Activated naive CD8-positive, alpha-beta T cell treated with anti-CD3 and anti-CD28 coated beads, Interleukin-2, amount 50 U/mL, for 16 hours (primary cell): ENCODE results near the gene AHCYL1.
A peak's percentile ranks its signal among the peaks of the same experiment; 100 is the strongest.
"Not testable (repeated sequence)": the region's sequence is repeated elsewhere in the genome, so short reads cannot be mapped to it uniquely, and the experiment has no call there.

ENCODE experiments used
- DNase-seq: peaks from one replicate; pipeline ENCODE4 v3.0.0-alpha.2; 2020; ENCODE audit warnings: low read depth, low spot score

Gene AHCYL1

DNA sequence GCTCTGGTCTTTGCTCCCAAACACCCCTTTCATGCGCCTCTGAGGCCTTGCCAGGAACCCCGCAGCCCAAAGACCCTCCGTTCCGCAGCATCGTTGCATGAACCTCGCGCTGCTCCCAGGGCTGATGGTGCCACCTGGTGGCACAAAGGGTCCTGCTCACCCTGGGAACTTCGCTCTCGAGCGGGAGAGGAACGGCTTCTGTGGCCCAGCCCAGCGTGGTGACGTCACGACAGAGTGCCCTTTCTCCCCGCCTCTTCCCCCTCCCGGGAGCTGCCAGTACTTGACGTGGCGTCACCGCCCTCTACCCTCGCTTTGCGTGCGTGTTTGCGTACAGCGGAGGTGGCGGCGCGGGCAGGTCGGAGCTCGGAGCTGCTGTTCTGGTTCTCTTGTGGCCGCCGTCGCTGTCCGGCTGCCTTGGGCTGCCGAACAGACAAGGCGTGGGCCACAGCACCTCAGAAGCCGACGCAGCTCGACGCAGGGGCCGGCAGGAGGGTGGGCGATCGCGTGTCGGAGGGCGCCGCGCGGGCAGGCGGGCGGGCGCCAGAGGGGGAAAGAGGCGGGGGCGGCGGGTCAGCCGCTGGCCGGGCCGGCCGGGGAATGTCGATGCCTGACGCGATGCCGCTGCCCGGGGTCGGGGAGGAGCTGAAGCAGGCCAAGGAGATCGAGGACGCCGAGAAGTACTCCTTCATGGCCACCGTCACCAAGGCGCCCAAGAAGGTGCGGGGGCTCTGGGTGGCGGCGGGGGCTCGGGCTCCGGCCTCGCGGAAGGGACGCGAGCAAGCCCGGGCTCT lies at the start of gene AHCYL1:
AHCYL1 (plus strand) TSS at position 310 of the 791 bp plus-strand sequence; CDS start at position 598, 288 bp downstream.
- DNase-seq = peak; percentile 99

- no peak for DNase-seq
Observed at GRCh38 chr1:109935451-109935900, 49.1 kb upstream of the AHCYL1 start.

DNA sequence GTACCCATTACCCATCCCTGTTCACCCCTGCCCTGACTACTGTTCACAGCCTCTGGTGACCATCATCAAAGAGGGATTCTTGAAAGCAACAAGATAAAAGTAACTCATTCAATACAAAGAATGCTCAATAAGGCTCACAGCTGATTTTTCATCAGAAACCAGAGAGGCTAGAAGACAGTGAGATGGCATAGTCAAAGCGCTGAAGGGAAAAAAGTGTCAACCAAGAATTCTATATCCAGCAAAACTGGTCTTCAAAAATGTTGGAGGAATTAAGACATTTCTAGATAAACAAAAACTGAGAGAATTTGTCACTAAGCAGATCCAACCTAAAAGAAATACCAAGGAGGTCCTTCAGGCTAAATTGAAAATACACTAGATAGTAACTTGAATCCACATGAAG lies 46.8 kb upstream of the AHCYL1 start:
- no peak for DNase-seq

GRCh38 chr1:109938556-109938955 lies 46.0 kb upstream of the AHCYL1 start:
- DNase-seq = no peak

GRCh38 chr1:109942434-109942833 lies 42.1 kb upstream of the AHCYL1 start:
- no peak for DNase-seq

DNA sequence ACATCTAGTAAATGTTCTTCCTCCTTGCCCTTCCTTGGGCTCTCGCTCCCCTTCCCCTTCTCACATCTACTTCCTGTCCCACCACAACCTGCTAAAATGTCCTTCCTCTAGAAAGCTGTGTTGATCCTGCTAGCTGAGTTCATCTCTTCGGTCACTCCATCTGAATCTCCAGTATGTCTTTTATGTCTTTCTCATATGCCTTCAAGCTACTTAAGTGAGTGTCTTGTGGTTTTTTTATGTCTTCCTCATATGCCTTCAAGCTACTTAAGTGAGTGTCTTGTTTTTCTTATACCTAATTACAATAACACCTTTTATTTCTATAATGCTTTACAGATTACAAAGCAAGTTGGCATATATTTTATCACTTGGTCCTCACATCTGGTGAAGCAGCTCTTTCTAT lies 40.0 kb upstream of the AHCYL1 start:
- DNase-seq = no peak

- no peak for DNase-seq
Observed at GRCh38 chr1:109946511-109946910, 38.1 kb upstream of the AHCYL1 start.

- no peak for DNase-seq
Observed at GRCh38 chr1:109947582-109948284, 36.8 kb upstream of the AHCYL1 start.

DNA sequence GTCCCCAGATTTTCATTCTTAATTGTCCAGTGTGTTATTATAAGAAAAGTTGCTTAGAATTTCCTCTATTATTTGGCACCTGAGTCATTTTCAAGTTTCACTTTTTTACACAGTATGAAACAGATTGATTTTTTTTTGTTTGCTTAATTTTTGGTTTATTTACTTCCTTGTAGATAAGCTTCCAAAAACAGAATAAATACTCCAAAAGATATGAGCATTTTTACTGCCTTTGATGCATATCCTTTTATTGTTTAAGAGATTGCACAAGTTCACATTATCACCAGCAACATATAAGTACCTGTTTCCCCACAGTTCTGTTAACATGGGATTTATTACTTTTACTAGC lies 36.3 kb upstream of the AHCYL1 start:
- DNase-seq = no peak

DNA sequence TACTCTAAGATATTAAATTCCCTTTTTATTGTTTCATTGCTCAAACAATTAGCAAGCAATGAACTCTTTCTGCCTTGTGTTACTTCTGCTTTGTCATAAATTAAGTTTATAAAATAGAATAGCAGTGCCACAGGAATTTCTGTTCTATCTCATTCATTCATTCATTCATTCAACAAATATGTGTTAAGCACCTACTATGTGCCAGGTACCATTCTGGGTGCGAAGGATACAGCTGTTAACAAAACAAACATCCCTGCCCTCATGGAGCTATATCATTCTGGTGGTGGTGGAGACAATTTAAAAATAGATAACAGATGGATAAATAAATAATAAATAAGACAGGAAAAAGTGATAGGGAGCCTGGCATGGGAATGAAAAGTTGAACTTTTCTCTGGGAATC lies 34.5 kb upstream of the AHCYL1 start:
- no peak for DNase-seq

GRCh38 chr1:109950509-109950908 lies 34.1 kb upstream of the AHCYL1 start:
- DNase-seq = no peak

GRCh38 chr1:109951501-109951900 lies 33.1 kb upstream of the AHCYL1 start:
- not testable (repeated sequence) for DNase-seq

DNA sequence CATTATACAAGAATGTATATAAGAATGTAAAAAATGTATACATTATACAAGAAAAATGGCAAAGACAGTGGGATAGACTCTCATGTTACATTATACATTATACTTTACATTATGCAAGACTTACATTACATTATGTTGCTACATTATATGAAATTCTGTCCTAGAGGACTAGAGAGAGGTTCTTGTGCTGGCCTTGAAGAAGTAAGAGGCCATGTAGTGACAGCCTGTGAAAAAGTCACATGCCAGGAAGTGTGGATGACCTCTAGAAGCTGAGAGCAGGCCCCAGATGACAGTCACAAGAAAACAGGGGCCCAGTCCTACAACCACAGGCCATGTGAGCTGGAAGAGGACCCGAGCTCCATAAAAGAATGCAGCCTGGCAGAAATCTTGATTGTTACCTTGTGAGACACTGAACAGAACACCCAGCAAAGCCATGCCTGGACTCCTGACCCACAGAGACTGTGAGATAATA lies 30.5 kb upstream of the AHCYL1 start:
- DNase-seq = no peak

DNA sequence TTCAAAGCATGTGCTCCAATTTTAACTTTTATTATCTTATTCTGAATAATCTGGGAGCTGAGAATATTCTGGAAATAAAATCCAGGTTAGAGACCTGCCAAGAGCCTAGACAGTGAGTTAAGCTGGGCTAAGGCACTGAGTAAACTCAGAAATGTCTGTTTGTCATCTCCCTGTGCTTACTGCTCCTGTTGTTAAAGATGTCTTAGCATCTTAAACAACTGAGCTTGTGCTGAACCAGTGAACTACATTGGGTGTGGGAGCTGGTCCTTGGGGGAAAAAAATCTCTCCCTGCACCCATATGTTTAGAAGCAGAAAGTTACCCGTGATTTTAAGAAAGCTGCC lies 25.0 kb upstream of the AHCYL1 start:
- DNase-seq = no peak

DNA sequence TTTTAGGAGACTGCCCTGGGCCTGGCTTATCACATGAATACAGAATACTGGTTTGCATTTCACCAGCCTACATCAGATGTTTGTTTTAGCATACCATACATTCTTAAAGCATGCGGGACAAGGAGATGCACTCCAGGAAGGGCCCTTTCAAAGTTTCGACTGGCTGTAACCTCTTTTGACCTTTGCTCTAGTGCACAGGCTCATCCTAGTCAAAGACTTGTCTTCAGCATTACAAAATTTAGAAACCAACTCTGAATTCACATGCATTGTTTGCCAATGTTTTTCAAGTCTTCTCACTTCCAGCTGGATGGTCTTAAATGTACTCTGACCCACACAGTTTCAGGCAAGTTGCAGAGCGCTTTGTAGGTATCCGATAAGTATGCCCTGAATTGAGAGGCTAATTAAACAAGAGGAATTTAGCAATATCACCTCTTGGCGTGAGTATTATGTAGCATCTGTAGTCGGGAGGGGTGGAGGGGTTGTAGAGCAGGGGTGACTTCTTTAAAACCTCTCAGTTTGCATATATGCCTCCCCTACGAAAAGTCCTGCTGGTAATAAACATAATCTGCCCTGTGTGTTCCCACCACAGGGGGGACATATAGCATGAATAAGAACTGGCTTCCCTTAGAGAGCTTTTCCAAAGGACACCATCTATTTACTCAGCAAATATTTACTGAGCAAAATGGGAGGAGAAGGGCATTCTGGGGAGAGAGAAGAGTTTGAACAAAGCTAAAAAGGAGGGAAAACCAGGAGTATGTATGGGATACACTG lies 24.4 kb upstream of the AHCYL1 start:
- no peak for DNase-seq

GRCh38 chr1:109960745-109961094 lies 23.8 kb upstream of the AHCYL1 start:
- no peak for DNase-seq

- no peak for DNase-seq
Observed at GRCh38 chr1:109963864-109964263, 20.7 kb upstream of the AHCYL1 start.

- DNase-seq = no peak
Observed at GRCh38 chr1:109969146-109969829, 15.3 kb upstream of the AHCYL1 start.

DNA sequence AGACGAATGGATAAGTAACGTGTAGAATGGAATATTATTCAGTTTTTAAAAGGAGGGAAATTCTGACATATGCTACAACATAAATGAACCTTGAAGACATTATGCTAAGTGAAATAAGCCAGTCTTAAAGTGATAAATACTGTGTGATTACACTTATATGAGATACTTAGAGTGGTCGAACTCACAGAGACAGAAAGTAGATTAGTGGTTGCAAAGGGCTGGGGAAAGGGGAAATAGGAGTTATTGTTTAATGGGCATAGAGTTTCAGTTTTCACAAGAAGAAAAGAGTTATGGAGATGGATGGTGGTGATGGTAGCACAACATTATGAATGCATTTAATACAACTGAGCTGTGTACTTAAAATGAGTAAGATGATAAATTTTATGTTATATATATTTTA lies 14.7 kb upstream of the AHCYL1 start:
- no peak for DNase-seq

- DNase-seq = no peak
Observed at GRCh38 chr1:109971559-109971958, 13.0 kb upstream of the AHCYL1 start.

DNA sequence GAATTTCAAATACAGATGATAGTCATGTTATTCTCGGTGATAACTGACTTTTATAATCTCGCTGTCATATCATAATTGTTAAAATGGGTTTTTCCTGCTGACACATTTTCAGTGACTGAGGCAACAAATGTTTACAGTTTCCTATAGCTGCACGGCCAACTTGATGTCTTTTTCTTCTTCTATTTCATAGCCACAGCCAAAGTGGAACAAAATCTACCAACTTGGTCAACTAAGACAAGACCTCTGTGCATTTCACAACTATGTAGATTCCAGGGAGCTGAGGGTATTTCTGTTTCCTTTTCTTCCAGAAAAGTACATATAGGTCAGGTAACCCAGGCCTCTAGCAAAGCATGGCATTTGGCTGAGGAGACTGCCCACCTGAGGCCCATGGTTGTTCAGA lies 10.4 kb upstream of the AHCYL1 start:
- no peak for DNase-seq

- DNase-seq = no peak
Observed at GRCh38 chr1:109975718-109976117, 8.8 kb upstream of the AHCYL1 start.
